VCaP (cell line): ENCODE results near the gene IMMT.

Experiments used
- H3K27ac ChIP-seq: fragments of 450-650 bp; 2 replicates; pipeline ENCODE4 v1.5.1; 2017
- TF ChIP-seq, protein P1 (sequence below): fragments of 450-650 bp; conservative IDR thresholded peaks from 2 replicates; pipeline ENCODE4 v1.5.1; 2017; ENCODE audit warnings: mild to moderate bottlenecking, moderate library complexity

The IMMT gene

DNA sequence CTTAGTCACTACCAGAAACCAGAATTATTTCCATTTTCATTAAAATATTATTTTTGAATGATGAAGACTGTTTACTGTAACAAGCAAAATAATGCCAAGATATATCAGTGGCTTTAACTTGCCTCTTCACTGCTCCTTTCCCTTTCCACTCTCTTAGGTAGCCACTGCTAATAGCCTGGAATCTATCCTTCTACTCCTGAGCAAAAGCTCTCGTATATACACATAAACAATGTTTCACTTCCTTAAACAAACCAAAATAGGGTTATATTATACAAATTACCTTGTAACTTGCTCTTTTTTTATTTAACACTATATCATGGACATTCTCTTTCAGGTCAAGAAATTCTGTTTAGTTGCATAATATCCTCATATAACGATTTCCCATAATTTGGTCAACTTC is 20.8 kb downstream of the IMMT start:
- no peak overlapping the region for H3K27ac ChIP-seq

DNA sequence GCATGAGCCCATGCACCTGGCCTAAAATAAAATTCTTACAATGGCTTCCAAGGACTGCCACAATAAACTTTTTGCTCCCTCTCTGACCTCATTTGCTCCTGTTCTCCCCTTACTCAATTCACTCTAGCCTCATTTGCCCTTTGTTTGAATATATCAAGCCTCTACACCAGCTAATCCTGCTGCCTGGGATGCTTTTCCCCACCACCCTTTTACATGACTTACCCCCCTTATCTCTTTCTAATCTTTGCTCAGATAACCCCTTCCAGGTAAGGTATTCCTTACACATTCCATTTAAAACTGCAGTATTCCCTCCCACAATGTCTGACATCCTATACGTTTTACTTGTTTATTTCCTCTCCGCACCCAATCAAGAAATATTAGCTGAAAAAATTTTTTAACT is 22.7 kb downstream of the IMMT start:
- H3K27ac ChIP-seq, result no peak overlapping the region
- TF ChIP-seq, protein P1, sequence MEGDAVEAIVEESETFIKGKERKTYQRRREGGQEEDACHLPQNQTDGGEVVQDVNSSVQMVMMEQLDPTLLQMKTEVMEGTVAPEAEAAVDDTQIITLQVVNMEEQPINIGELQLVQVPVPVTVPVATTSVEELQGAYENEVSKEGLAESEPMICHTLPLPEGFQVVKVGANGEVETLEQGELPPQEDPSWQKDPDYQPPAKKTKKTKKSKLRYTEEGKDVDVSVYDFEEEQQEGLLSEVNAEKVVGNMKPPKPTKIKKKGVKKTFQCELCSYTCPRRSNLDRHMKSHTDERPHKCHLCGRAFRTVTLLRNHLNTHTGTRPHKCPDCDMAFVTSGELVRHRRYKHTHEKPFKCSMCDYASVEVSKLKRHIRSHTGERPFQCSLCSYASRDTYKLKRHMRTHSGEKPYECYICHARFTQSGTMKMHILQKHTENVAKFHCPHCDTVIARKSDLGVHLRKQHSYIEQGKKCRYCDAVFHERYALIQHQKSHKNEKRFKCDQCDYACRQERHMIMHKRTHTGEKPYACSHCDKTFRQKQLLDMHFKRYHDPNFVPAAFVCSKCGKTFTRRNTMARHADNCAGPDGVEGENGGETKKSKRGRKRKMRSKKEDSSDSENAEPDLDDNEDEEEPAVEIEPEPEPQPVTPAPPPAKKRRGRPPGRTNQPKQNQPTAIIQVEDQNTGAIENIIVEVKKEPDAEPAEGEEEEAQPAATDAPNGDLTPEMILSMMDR, result no peak

More for the DNA sequence above, 20.8 kb downstream of the IMMT start:
- TF ChIP-seq, protein P1, result no peak

DNA sequence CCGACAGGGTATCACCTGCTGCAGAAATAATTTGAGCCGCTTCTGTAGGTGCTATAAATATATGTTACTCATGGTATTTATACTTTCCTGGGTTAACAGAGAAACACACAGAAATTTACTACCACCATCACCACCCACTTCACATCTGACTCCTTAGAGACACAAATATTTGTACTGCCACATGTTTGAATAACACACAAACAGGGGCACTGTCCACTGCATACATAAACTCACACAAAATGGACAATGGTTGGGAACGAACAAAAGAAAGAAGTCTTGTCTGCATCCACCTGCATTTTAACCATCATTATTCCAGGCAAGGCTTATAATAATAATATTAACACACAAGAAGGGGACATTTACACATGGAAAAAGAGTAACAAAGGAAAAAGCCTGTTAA is 24.0 kb downstream of the IMMT start:
- TF ChIP-seq, protein P1, result no peak
- H3K27ac ChIP-seq, result no peak overlapping the region

DNA sequence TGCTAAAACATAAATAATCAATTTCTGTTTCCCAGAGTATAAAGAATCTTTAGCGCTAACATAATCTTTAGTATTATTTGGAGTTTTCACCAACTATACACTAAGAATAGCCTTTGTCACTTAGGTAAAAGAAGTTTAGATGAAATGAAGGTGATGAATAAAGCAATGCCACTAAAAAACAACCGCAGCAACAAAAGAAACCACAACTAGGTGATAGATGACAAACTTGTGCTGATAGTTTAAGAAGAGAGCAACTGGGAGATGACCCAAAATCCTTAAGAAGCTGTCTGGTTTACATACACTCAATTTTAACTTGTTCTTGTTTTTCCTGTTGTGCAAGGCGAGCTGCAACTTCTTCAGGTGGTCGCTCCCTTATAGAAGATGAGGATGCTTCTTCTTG is 24.8 kb downstream of the IMMT start:
- TF ChIP-seq, protein P1, result no peak
- H3K27ac ChIP-seq, result no peak overlapping the region

DNA sequence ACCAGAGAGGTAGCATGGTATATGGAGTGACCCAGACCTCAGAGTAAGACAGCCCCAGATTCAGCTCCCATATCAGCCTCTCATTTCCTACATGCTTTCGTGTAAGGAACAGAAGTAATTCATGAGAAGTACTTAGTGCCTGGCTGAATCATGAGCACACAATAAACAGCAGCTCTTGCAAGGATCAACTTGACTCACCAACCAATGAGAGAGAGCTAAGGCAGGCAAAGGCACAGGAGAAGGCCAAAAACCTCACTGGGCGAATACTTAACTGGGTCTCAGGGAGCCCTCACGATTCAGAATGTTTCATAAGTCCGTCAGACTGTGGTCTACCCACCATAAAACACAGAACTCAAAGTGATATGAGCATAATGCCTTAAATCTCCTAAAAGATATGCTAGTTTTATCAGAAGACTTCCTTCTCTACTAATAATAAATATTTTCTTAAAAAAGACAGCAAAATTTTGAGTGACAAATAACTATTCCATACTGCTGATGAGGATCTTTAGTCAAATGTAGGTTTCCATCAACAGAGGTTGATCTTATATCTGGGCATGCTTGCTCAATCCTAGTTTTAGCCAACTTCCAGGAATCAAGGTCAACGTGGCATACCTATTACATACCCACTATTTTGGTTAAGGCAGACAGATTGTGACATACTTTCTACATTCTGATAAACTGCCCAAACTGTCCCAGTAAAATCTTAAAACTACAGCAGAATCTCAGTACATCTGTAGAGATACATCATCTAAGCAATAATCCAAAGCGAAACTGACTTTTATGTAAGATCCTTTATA is 34.9 kb downstream of the IMMT start:
- H3K27ac ChIP-seq, result no peak overlapping the region
- TF ChIP-seq, protein P1, result no peak

DNA sequence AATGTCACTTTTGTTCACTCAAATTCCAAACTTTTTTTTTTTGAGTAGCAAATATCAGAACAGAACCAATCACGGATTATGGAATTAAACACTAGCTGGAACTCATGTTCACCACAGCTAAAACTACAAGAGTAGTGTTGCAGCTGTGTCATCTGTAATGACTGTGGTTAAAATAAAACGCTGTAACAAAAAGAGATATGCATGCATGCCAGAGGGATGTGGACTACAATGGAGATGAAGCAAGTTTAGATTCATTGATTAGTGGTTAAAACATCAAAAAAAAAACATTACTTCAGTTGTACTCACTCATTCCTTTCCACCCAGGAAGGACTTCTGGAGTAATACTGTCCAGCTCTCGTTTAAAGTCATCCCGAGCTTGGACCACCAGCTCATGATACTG is 37.0 kb downstream of the IMMT start:
- H3K27ac ChIP-seq, result no peak overlapping the region
- TF ChIP-seq, protein P1, result no peak

DNA sequence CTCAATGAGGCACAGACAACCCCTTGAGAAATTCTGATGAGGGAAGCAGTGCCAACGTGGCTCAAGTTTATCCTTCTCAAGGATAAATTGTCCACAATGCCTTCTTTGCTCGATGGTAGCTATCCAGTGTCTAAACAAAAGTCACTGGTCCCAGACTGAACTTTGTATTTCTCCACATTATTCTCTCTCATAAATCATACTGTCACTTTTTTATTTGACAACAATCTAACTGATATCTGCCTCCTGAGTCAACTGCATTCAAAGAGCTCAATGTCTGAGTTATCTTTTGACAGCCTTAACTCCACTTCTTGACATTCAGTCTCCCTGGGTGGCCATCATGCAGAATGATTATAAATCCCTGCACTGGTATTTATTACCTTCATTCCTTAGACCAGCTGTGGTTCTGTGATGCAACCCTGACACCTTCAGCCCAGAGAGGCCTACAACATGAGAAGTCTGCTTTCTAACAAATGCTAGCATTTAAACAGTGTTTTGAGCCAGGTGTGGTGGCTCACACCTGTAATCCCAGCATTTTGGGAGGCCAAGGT is 38.2 kb downstream of the IMMT start:
- H3K27ac ChIP-seq, result no peak overlapping the region
- TF ChIP-seq, protein P1, result no peak
